Measurements from ENCODE around the gene GRM7. TPM values are rescaled to one million over a fixed set of nuclear protein-coding genes. Genes with fewer than 3 reads are reported as not detected.

GRM7 gene
- total and polyA plus RNA-seq, 4 donors: 0.08 to 0.33 TPM; not detected in 2

DNA sequence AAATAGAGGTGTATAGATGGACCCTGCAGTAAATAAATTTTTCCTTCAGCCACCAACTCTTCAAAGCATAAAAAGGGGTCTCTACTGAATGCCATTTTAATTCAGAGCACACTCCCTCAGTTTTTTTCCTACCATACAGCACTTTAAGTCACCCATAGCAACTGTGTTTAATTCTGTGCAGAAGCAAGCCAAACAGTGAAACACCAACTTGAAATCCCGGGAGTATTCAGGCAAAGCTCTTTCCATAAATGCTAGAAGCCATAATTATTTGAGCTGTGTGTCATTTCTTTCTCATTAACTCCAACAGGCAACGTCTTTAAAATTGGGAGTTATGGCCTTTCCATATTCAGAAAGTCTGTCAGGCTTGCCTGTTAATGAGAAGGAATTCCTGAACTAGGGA is 562.1 kb downstream of the GRM7 start:
- H3K27me3 ChIP-seq (ENCODE audit: control insufficient read depth in 4 of 4, insufficient read depth in 4 of 4, low read length in 3 of 4): no peaks in the 10 kb centered on the region
- H3K27ac ChIP-seq (ENCODE audit: low read depth in 1 of 2, low read length in 2 of 2): no peak overlapping the region
- H3K4me3 ChIP-seq (ENCODE audit: low read depth in 1 of 3, low read length in 3 of 3): no peak overlapping the region
- TF ChIP-seq FOXA1 (IDR thresholded peaks at IDR 0.05) (no peak), YY1 (IDR thresholded peaks at IDR 0.05) (no peak), FOXA2 (IDR thresholded peaks at IDR 0.05) (no peak), TAF1 (conservative IDR thresholded peaks at IDR 0.05) (no peak), RXRA (IDR thresholded peaks at IDR 0.05) (no peak), HNF4G (IDR thresholded peaks at IDR 0.05) (no peak), JUND (IDR thresholded peaks at IDR 0.05) (no peak), GABPA (IDR thresholded peaks at IDR 0.05 in 1 of 2, conservative IDR thresholded peaks at IDR 0.05 in 1 of 2) (no peak), NR2F2 (IDR thresholded peaks at IDR 0.05) (no peak)
- TF ChIP-seq, protein P1, sequence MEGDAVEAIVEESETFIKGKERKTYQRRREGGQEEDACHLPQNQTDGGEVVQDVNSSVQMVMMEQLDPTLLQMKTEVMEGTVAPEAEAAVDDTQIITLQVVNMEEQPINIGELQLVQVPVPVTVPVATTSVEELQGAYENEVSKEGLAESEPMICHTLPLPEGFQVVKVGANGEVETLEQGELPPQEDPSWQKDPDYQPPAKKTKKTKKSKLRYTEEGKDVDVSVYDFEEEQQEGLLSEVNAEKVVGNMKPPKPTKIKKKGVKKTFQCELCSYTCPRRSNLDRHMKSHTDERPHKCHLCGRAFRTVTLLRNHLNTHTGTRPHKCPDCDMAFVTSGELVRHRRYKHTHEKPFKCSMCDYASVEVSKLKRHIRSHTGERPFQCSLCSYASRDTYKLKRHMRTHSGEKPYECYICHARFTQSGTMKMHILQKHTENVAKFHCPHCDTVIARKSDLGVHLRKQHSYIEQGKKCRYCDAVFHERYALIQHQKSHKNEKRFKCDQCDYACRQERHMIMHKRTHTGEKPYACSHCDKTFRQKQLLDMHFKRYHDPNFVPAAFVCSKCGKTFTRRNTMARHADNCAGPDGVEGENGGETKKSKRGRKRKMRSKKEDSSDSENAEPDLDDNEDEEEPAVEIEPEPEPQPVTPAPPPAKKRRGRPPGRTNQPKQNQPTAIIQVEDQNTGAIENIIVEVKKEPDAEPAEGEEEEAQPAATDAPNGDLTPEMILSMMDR (IDR thresholded peaks at IDR 0.05; ENCODE audit: low read depth, low read length, missing input control): no peak
- TF ChIP-seq, protein P2, sequence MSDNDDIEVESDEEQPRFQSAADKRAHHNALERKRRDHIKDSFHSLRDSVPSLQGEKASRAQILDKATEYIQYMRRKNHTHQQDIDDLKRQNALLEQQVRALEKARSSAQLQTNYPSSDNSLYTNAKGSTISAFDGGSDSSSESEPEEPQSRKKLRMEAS (IDR thresholded peaks at IDR 0.05): no peak
- TF ChIP-seq, protein P3, sequence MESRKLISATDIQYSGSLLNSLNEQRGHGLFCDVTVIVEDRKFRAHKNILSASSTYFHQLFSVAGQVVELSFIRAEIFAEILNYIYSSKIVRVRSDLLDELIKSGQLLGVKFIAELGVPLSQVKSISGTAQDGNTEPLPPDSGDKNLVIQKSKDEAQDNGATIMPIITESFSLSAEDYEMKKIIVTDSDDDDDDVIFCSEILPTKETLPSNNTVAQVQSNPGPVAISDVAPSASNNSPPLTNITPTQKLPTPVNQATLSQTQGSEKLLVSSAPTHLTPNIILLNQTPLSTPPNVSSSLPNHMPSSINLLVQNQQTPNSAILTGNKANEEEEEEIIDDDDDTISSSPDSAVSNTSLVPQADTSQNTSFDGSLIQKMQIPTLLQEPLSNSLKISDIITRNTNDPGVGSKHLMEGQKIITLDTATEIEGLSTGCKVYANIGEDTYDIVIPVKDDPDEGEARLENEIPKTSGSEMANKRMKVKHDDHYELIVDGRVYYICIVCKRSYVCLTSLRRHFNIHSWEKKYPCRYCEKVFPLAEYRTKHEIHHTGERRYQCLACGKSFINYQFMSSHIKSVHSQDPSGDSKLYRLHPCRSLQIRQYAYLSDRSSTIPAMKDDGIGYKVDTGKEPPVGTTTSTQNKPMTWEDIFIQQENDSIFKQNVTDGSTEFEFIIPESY (IDR thresholded peaks at IDR 0.05): no peak
- TF ChIP-seq, protein P4, sequence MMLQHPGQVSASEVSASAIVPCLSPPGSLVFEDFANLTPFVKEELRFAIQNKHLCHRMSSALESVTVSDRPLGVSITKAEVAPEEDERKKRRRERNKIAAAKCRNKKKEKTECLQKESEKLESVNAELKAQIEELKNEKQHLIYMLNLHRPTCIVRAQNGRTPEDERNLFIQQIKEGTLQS (IDR thresholded peaks at IDR 0.05): no peak
- TF ChIP-seq, protein P5, sequence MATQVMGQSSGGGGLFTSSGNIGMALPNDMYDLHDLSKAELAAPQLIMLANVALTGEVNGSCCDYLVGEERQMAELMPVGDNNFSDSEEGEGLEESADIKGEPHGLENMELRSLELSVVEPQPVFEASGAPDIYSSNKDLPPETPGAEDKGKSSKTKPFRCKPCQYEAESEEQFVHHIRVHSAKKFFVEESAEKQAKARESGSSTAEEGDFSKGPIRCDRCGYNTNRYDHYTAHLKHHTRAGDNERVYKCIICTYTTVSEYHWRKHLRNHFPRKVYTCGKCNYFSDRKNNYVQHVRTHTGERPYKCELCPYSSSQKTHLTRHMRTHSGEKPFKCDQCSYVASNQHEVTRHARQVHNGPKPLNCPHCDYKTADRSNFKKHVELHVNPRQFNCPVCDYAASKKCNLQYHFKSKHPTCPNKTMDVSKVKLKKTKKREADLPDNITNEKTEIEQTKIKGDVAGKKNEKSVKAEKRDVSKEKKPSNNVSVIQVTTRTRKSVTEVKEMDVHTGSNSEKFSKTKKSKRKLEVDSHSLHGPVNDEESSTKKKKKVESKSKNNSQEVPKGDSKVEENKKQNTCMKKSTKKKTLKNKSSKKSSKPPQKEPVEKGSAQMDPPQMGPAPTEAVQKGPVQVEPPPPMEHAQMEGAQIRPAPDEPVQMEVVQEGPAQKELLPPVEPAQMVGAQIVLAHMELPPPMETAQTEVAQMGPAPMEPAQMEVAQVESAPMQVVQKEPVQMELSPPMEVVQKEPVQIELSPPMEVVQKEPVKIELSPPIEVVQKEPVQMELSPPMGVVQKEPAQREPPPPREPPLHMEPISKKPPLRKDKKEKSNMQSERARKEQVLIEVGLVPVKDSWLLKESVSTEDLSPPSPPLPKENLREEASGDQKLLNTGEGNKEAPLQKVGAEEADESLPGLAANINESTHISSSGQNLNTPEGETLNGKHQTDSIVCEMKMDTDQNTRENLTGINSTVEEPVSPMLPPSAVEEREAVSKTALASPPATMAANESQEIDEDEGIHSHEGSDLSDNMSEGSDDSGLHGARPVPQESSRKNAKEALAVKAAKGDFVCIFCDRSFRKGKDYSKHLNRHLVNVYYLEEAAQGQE (IDR thresholded peaks at IDR 0.05): no peak
- no peak overlapping the region for H3K9ac ChIP-seq (ENCODE audit: low read depth in 1 of 2, low read length in 2 of 2)
- H3K9me3 ChIP-seq (ENCODE audit: control insufficient read depth in 4 of 4, low read length in 3 of 4): no peaks in the 10 kb centered on the region
- WGBS: 71% methylated on average over 2 of the region's 2 CpGs
- no peaks in the 10 kb centered on the region for H3K36me3 ChIP-seq (ENCODE audit: control insufficient read depth in 4 of 4, insufficient read depth in 3 of 4, low read depth in 1 of 4, low read length in 3 of 4)
- no peaks in the 10 kb centered on the region for H3K4me1 ChIP-seq (ENCODE audit: control insufficient read depth in 4 of 4, insufficient read depth in 4 of 4, low read length in 3 of 4)
- DNase-seq (ENCODE audit: low spot score): no peak

DNA sequence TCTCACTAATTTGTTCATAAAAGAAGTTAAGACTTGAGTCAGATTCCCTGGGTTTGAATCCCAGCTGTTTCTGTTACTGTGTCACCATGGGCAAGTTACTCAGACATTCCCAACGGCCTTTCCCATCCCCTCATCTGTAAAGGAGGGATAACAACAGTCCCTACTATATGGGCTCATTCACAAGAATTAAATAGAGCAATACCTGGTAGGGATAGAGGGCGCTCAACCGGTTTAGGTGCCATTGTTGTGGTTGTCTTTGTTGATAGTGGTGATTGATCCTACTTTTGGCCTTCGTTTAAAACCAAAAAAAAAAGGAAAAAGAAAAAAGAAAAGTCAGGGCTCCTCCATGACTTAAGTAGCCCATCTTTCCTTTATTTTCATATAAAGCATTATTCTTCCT is 563.1 kb downstream of the GRM7 start:
- Histone ChIP-seq H3K36me3 (ENCODE audit: control insufficient read depth in 4 of 4, insufficient read depth in 3 of 4, low read depth in 1 of 4, low read length in 3 of 4) (no peaks in the 10 kb centered on the region), H3K9ac (ENCODE audit: low read depth in 1 of 2, low read length in 2 of 2) (no peak overlapping the region)
- WGBS: 61% methylated on average over 4 of the region's 4 CpGs
- TF ChIP-seq HNF4G (IDR thresholded peaks at IDR 0.05) (no peak), FOXA2 (IDR thresholded peaks at IDR 0.05) (no peak), EGR1 (IDR thresholded peaks at IDR 0.05; ENCODE audit: low read depth in 2 of 2) (no peak), HNF4A (conservative IDR thresholded peaks at IDR 0.05) (no peak), TAF1 (conservative IDR thresholded peaks at IDR 0.05) (no peak), RXRA (IDR thresholded peaks at IDR 0.05) (no peak), YY1 (IDR thresholded peaks at IDR 0.05) (no peak), RAD21 (IDR thresholded peaks at IDR 0.05) (no peak), FOXA1 (IDR thresholded peaks at IDR 0.05) (no peak), GABPA (IDR thresholded peaks at IDR 0.05 in 1 of 2, conservative IDR thresholded peaks at IDR 0.05 in 1 of 2) (no peak), SP1 (IDR thresholded peaks at IDR 0.05) (no peak)
- TF ChIP-seq, protein P1 (IDR thresholded peaks at IDR 0.05; ENCODE audit: low read depth, low read length, missing input control): no peak
- TF ChIP-seq, protein P2 (IDR thresholded peaks at IDR 0.05): no peak
- TF ChIP-seq, protein P5 (IDR thresholded peaks at IDR 0.05): no peak

More for the DNA sequence above, 563.1 kb downstream of the GRM7 start:
- Histone ChIP-seq H3K9me3 (ENCODE audit: control insufficient read depth in 4 of 4, low read length in 3 of 4) (no peaks in the 10 kb centered on the region), H3K4me3 (ENCODE audit: low read depth in 1 of 3, low read length in 3 of 3) (no peak overlapping the region), H3K27ac (ENCODE audit: low read depth in 1 of 2, low read length in 2 of 2) (no peak overlapping the region), H3K4me1 (ENCODE audit: control insufficient read depth in 4 of 4, insufficient read depth in 4 of 4, low read length in 3 of 4) (no peaks in the 10 kb centered on the region), H3K27me3 (ENCODE audit: control insufficient read depth in 4 of 4, insufficient read depth in 4 of 4, low read length in 3 of 4) (no peaks in the 10 kb centered on the region)
- no peak for DNase-seq (ENCODE audit: low spot score)

Measured in liver (tissue), 9 donors.